PFSK-1 (cell line): ENCODE measurements around the gene ARHGDIB.

Experiments used
- FOXP2 ChIP-seq: optimal IDR thresholded peaks from 2 replicates; pipeline ENCODE3; 2011; ENCODE audit warnings: borderline replicate concordance, control low read depth, inconsistent platforms; ENCODE audit not compliant: insufficient read depth; ENCODE audit errors: extremely low read length, extremely low read depth
- POLR2AphosphoS5 ChIP-seq: IDR thresholded peaks from 2 replicates; pipeline ENCODE4 v1.6.1; 2012; ENCODE audit warnings: low read depth, mild to moderate bottlenecking, control low read depth, low read length, moderate library complexity
- REST ChIP-seq, 2 experiments: IDR thresholded peaks; 2 replicates each; pipeline versions ENCODE4 v1.6.1 to v1.8.0; 2011 to 2012; ENCODE audit warnings: low read depth in 2 of 2, low read length in 2 of 2, control low read depth in 1 of 2, inconsistent platforms in 1 of 2, mild to moderate bottlenecking in 1 of 2, moderate library complexity in 1 of 2; ENCODE audit not compliant: insufficient read depth in 1 of 2
- SIN3A ChIP-seq: IDR thresholded peaks from 2 replicates; pipeline ENCODE4 v1.6.1; 2012; ENCODE audit warnings: mild to moderate bottlenecking, low read length, moderate library complexity, borderline replicate concordance; ENCODE audit not compliant: insufficient read depth
- TAF1 ChIP-seq: IDR thresholded peaks from 2 replicates; pipeline ENCODE4 v1.6.1; 2012; ENCODE audit warnings: low read length, control low read depth, borderline replicate concordance; ENCODE audit not compliant: insufficient read depth

ARHGDIB gene

GRCh38 chr12:14954269-14954668 is 7.1 kb downstream of the ARHGDIB start:
- TF ChIP-seq SIN3A (no peak), POLR2AphosphoS5 (no peak), REST (IDR thresholded peaks at IDR 0.05; ENCODE audit: insufficient read depth in 1 of 2, low read depth in 2 of 2, low read length in 2 of 2) (no peak)

- no peak for TF ChIP-seq POLR2AphosphoS5
- no peak for TF ChIP-seq SIN3A
- TF ChIP-seq FOXP2 = no peak
- no peak for TF ChIP-seq TAF1
- TF ChIP-seq REST (IDR thresholded peaks at IDR 0.05; ENCODE audit: insufficient read depth in 1 of 2, low read depth in 2 of 2, low read length in 2 of 2) = no peak
Observed at GRCh38 chr12:14953752-14954151, 7.6 kb downstream of the ARHGDIB start.

GRCh38 chr12:14952299-14952921 is 9.0 kb downstream of the ARHGDIB start:
- TF ChIP-seq SIN3A (peak; percentile 84; the same call in 1 of the 2 replicates), FOXP2 (peak; percentile 20), TAF1 (no peak), REST (IDR thresholded peaks at IDR 0.05; ENCODE audit: insufficient read depth in 1 of 2, low read depth in 2 of 2, low read length in 2 of 2) (no peak), POLR2AphosphoS5 (peak; percentile 29; the same call in 1 of the 2 replicates)

GRCh38 chr12:14951851-14952250 is 9.6 kb downstream of the ARHGDIB start:
- TF ChIP-seq REST (IDR thresholded peaks at IDR 0.05; ENCODE audit: insufficient read depth in 1 of 2, low read depth in 2 of 2, low read length in 2 of 2) (no peak), TAF1 (no peak), FOXP2 (no peak), POLR2AphosphoS5 (no peak), SIN3A (no peak)
